ENCODE results near the gene NELFE.
"Not testable (repeated sequence)": the region's sequence is repeated elsewhere in the genome, so short reads cannot be mapped to it uniquely, and the experiment has no call there.

Gene NELFE

DNA sequence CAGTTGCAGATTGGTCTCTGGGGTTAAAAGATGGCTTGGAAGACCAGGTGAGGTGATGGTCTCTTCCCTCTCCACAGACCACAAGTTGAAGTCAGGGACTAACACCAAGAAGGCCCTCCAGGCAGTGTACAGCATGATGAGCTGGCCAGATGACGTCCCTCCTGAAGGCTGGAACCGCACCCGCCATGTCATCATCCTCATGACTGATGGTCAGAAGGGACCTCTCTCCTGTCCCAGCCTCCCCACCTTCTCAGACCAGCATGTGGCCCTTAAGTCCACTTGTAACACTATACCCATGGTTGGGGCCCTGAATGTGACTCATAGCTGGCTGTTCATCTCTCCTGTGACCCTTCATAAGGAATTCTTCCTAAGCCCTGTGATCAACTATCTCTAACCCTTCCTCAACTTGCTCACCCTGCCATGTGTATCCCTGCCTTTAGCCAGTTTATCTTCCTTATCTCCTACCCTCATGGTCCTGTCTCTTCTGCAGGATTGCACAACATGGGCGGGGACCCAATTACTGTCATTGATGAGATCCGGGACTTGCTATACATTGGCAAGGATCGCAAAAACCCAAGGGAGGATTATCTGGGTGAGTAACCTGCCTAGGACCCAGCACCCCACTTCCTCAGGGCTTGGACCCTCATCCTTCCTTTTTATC lies 9.9 kb downstream of the NELFE start:
- FAIRE-seq = no peak

DNA sequence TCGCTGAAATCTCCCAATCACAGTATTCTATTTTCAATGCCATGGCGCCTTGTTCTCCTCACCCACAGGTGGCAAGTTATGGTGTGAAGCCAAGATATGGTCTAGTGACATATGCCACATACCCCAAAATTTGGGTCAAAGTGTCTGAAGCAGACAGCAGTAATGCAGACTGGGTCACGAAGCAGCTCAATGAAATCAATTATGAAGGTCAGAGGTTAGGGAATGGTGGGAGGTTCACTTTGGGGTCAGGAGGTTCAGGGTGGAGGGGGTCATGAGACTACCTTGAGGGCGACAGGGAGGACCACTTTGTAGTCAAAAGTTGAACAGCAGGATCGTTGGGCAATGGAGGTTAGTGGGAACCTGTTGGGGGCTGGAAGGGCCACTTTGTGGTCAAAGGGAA lies 10.5 kb downstream of the NELFE start:
- FAIRE-seq = no peak

DNA sequence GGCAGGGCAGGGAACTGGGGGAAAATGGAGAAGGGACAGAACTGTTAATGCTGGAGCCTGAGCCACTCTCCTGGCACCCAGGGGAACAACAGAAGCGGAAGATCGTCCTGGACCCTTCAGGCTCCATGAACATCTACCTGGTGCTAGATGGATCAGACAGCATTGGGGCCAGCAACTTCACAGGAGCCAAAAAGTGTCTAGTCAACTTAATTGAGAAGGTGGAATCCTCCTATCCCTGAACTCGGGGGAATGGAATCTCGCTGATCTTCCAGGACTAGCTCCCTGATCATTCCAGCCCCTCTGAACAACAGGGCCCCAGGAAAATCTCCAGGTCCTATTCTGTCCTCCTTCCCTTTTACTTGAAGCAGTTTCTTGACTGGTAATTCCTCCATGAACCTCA lies 10.9 kb downstream of the NELFE start:
- no peak for FAIRE-seq

DNA sequence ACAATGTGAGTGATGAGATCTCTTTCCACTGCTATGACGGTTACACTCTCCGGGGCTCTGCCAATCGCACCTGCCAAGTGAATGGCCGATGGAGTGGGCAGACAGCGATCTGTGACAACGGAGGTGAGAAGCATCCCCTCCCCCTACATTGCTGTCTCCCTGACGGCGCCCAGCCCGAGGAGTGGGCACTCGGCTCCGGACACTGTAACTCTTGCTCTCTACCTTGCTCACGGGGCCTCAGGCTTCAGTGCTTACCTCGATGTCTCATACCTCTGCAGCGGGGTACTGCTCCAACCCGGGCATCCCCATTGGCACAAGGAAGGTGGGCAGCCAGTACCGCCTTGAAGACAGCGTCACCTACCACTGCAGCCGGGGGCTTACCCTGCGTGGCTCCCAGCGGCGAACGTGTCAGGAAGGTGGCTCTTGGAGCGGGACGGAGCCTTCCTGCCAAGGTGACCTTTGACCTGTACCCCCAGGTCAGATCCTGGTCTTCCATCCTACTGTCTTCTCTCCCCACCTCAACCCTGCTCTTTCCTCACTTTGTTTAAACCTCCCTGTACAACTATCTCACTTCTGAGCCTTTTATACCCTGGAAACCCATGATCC lies 11.6 kb downstream of the NELFE start:
- no peak for FAIRE-seq

DNA sequence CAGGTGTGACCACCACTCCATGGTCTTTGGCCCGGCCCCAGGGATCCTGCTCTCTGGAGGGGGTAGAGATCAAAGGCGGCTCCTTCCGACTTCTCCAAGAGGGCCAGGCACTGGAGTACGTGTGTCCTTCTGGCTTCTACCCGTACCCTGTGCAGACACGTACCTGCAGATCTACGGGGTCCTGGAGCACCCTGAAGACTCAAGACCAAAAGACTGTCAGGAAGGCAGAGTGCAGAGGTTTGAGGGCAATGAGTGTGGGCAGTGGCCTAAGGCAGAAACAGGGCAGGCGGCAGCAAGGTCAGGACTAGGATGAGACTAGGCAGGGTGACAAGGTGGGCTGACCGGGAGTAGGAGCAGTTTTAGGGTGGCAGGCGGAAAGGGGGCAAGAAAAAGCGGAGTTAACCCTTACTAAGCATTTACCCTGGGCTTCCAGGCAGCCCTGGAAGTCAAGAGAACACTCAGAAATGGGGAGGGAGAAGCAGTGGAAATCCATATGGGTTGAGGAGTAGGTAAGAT lies 12.3 kb downstream of the NELFE start:
- FAIRE-seq = no peak

DNA sequence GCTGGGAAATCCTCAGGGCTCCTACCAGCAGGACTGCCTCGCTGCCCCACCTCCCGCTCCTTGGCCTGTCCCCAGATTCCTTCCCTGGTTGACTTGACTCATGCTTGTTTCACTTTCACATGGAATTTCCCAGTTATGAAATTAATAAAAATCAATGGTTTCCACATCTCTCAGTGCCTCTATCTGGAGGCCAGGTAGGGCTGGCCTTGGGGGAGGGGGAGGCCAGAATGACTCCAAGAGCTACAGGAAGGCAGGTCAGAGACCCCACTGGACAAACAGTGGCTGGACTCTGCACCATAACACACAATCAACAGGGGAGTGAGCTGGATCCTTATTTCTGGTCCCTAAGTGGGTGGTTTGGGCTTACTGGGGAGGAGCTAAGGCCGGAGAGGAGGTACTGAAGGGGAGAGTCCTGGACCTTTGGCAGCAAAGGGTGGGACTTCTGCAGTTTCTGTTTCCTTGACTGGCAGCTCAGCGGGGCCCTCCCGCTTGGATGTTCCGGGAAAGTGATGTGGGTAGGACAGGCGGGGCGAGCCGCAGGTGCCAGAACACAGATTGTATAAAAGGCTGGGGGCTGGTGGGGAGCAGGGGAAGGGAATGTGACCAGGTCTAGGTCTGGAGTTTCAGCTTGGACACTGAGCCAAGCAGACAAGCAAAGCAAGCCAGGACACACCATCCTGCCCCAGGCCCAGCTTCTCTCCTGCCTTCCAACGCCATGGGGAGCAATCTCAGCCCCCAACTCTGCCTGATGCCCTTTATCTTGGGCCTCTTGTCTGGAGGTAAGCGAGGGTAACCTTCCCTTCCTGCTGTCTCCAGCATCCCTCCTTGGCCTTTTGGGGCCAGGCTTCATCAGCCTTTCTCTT lies 13.0 kb downstream of the NELFE start, which contains the start of gene CFB:
Gene CFB, plus strand, starts transcription at position 589 of the 863 bp plus-strand sequence. Its CDS starts 127 bp downstream, at position 716.
- no peak for FAIRE-seq

DNA sequence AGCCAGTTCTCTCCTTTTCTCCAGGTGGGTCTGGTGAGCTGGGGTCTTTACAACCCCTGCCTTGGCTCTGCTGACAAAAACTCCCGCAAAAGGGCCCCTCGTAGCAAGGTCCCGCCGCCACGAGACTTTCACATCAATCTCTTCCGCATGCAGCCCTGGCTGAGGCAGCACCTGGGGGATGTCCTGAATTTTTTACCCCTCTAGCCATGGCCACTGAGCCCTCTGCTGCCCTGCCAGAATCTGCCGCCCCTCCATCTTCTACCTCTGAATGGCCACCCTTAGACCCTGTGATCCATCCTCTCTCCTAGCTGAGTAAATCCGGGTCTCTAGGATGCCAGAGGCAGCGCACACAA lies 13.6 kb downstream of the NELFE start:
- no peak for FAIRE-seq

DNA sequence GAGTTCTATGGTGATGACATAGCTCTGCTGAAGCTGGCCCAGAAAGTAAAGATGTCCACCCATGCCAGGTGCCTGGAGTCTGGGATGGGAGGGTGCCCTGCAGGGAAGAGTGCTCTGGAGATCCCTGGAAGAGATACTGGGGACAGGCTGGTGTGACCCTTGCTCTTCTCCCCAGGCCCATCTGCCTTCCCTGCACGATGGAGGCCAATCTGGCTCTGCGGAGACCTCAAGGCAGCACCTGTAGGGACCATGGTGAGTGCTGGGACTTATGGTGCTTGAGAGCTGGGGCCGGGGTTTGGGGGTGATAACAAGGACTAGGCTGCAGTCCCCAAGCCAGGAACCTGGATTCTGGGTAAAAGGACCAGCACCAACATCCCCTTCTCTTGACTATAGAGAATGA lies 15.0 kb downstream of the NELFE start:
- no peak for FAIRE-seq

DNA sequence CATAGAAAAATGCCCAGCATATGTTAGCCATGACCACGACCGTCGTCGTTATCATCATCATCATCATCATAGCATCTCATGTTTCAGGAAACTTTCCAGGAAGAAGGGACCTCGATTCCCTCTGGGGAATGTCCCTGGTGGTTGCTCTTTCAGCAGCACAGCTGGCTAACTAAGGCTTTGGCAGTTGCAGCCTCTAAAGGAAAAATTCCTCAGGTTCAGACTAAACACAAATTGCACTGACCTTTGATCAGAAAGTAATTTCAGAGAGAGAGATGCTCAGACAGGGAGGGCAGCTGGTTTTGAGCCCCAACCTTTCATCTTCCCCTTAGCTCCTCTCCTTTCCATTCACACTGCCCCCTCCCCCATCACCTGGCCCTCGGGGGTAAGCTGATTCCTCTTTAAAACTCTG lies 18.5 kb downstream of the NELFE start:
- no peak for FAIRE-seq

DNA sequence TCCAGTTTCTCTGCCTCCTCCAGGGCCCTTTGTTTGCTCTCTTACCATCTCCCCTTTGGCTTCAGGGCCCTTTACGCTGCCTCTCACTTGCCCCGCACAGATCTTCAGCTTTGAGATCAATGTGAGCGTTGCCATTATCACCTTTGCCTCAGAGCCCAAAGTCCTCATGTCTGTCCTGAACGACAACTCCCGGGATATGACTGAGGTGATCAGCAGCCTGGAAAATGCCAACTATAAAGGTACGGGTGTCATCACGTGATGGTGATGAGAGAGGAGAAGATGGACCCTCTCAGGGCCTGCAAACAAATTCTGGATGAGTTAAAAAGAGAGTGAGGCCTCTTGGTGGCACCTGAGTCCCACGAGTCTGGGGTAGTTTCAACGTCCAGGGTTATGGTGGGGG lies 22.9 kb downstream of the NELFE start:
- FAIRE-seq = no peak

DNA sequence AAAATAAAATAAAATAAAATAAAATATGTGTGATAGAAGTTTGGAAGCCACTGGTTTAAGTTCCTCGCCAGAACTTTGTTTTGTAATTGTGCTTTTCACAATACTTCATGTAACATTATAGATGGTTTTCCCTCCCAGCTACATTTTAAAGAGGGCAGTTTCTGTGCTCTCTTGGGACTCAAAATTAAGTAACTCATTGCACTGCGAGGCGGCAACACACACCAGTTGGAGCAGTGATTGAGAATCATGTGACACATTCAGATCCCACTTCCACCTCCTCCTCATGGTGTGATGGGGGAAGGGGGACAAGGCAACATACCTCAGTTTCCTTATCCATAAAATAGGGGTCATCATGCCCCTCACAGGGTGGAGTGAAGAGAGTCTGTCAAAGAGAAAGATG lies 23.8 kb downstream of the NELFE start:
- FAIRE-seq = no peak

DNA sequence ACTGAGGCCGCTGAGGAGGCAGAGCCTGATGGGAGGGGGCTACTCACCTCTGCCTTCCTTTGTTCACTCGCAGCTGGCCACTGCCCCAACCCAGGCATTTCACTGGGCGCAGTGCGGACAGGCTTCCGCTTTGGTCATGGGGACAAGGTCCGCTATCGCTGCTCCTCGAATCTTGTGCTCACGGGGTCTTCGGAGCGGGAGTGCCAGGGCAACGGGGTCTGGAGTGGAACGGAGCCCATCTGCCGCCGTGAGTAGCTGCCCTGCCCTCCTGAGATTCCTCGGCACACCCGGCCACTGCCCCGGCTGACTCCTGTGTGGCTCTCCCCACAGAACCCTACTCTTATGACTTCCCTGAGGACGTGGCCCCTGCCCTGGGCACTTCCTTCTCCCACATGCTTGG lies 25.2 kb downstream of the NELFE start:
- FAIRE-seq = no peak

DNA sequence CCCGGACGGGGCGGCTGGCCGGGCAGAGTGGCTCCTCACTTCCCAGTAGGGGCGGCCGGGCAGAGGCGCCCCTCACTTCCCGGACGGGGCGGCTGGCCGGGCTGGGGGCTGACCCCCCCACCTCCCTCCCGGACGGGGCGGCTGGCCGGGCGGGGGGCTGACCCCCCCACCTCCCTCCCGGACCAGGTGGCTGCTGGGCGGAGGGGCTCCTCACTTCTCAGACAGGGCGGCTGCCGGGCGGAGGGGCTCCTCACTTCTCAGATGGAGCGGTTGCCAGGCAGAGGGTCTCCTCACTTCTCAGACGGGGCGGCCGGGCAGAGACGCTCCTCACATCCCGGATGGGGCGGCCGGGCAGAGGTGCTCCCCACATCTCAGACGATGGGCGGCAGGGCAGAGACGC lies 26.6 kb downstream of the NELFE start:
- FAIRE-seq = not testable (repeated sequence)

DNA sequence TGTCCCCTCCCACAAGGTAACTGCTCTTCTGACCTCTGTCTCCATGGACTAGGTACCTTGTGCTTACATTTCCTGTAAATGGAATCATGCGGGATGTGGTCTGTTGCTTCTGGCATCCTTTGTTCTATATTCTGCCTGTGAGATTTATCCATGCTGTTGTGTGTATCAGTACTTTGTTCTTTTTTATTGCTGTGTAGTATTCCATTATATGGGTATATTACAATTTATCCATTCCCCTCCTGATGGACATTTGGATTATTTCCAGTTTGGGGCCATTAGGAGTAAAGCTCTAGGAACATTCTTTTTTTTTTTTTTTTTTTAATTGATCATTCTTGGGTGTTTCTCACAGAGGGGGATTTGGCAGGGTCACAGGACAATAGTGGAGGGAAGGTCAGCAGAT lies 27.8 kb downstream of the NELFE start:
- FAIRE-seq = no peak

DNA sequence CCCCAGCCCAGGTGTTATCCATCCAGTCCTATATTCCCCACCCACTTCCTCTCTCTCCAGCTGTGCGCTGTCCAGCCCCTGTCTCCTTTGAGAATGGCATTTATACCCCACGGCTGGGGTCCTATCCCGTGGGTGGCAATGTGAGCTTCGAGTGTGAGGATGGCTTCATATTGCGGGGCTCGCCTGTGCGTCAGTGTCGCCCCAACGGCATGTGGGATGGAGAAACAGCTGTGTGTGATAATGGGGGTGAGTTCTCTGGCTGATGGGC lies 30.2 kb downstream of the NELFE start:
- no peak for FAIRE-seq

DNA sequence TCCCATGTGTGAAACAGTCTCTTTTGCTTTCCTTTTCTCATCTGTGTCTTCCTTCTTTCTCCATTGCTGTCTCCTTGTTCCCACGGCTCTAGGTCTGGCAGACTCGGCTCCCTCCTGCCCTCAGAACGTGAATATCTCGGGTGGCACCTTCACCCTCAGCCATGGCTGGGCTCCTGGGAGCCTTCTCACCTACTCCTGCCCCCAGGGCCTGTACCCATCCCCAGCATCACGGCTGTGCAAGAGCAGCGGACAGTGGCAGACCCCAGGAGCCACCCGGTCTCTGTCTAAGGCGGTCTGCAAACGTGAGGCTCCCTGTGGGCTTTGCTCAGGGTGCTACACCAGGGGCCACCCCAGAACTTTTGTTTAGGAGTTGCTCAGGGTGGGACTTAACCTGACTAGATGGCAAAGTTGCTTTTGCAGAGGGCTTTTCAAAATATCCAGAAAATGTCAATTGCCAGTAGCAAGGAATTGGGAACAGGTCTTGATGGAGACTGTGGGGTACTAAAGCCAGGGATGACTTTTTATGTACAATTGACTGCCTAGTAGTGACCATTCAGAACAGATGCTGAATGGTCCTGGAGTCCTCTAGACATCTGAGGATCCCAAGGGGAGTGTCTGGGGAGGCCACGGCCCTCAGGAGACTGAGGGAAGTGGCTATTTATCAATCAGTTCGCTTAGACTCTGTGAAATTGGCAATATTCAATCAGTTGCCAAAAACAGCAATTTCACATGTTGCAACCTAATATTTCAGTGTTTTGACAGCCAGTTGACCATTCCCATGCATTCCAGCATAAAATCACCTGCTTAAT lies 30.7 kb downstream of the NELFE start:
- FAIRE-seq = no peak

DNA sequence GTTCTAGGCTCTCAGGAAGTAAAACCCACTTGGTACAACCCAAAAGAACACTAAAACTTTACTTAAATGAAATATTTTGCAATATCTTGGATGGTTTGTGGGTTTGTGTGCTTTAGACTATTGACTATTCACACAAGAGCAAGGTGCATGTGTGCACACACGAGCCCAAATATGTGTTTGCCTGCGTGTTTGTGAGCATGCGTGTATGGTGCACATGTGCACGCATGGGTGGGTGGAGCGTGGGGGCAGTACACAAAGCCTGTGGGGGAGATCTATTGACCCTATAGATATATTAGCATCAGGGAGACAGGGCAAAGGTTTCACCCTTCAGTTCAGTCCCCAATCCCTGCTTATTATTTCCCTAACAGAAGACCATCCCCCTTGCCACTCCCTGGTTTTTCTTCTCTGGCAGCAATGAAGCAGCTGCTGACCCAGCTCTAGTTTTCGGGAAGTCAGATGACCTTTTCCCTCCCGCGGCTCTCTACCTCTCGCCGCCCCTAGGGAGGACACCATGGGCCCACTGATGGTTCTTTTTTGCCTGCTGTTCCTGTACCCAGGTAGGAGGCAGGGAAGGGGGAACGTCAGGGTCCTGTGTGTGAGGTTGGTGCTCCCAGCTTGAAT lies 31.4 kb downstream of the NELFE start, which contains the start of gene C2:
Gene C2, plus strand, starts transcription at position 476 of the 621 bp plus-strand sequence. Its CDS starts 36 bp downstream, at position 512.
- FAIRE-seq = no peak

DNA sequence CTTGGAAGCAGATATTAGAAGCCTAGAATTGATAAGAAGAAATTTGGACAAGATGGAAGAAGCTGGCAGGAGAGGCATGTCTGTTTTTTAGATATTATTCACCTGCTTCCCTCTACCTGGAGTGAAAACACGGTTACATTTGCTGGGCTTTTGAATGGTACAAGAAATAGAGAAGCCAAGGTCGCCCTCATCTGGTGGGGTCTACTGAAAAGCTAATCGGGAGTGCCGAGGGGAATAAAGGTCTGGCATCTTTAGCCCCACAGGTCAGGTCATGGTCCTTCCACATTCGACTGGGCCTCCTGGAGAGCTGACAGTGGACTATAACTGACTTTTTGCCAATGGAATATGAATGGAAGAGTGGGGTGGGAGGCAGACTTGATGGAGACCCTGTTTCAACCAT lies 35.8 kb downstream of the NELFE start:
- no peak for FAIRE-seq

DNA sequence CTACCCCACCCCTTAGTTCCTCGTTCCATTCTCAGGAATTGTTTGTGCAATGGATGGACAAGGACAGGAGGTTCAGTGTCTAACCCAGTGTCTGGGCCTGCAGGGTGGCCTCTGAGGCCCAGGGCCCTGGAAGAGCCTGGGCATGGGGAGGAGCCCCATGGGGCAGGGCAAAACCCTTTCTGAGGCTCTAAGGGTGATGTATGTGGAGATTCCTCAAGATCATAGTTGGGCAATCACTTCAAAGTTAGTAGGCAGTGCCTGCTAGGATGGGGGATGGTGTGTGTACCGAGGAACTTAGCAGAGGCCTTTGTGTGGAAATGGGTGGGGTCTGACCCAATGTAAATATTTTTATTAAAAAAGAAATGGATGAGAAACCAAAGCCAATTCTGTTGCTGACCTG lies 38.0 kb downstream of the NELFE start:
- FAIRE-seq = no peak

DNA sequence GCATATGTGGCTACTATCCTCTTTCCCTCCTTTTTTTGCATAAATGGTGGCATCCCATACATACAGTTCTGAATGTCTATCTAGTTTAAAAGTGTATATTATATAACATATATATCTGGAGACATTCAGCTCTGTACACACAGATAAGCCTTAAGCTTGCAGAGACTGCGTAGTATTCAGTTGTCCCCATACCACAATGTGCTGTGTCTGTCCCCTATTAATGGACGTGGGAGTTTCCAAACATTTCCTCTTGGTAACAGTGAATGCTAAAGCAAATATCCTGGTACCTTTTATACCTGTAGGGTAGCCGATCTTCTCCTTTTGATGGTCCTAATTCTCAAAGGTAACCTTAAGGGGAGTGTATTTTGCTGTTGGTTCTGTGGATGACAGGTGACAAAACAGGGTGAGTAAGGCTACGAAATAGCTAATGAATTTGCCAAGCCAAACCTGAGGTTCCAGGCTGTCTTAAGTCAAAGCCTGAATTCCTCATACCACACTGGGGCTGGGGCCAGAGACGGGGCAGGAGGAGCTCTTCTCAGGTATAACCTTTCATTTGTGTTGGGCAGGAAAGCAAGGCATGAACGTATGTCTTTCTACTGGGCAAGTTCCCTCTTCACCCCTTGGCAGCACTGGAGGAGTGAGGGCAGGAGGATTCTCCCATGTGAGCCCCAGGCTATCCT lies 39.0 kb downstream of the NELFE start:
- no peak for FAIRE-seq

DNA sequence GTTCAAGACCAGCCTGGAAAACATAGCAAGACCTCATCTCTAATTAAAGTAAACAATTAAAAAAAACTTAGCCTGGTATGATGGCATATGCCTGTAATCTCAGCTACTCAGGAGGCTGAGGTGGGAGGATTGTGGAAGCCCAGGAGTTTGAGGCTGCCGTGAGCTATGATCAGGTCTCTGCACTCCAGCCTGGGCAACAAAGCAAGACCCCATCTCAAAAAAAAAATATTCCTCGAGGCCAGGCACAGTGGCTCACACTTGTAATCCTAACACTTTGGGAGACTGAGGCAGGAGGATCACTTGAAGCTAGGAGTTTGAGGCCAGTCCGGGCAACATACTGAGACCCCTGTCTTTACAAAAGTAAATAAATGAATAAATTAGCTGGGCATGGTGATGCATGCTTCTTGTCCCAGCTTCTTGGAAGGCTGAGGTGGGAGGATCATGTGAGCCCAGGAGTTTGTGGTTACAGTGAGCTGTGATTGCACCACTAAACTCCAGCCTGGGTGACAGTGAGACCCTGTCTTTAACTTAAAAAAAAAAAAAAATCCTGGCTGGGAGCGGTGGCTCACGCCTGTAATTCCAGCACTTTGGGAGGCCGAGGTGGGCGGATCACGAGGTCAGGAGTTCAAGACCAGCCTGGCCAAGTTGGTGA lies 40.6 kb downstream of the NELFE start:
- no peak for FAIRE-seq

Measured in endometrium (tissue), 2 donors.